OCI-LY7 (cell line): Measurements from ENCODE around the gene SMYD3. TPM values are rescaled to one million over a fixed set of nuclear protein-coding genes. Genes with fewer than 3 reads are reported as not detected.

Experiments
- BruUV-seq: library from RNA; stranded (reverse); fragments of 400-500 nt; replicated peaks from 2 replicates; lab custom pipeline; 2021; lab: Mats Ljungman, UMichigan
- CTCF ChIA-PET: fragments of 300-600 bp; sonication (Branson Sonifier 250); formaldehyde crosslinking; loops from one replicate; lab custom pipeline; 2022; ENCODE audit warnings: antibody characterized with exemption; ENCODE audit not compliant: unreplicated experiment; lab: Charles Lee
- POLR2A ChIA-PET: fragments of 300-600 bp; sonication (Branson Sonifier 250); formaldehyde crosslinking; loops from one replicate; lab custom pipeline; 2022; ENCODE audit warnings: antibody characterized with exemption; lab: Charles Lee
- DNase-seq: peaks from one replicate; pipeline ENCODE4 v3.0.0-alpha.2; 2015; ENCODE audit warnings: low spot score
- H2AFZ ChIP-seq: fragments of 200-600 bp; sonication (generic), shearing (Covaris generic); 2 replicates; pipeline ENCODE4 v1.6.1; 2014; ENCODE audit warnings: mild to moderate bottlenecking, antibody characterized with exemption, low read length, moderate library complexity
- H3K27ac ChIP-seq: fragments of 200-600 bp; sonication (generic); 2 replicates; pipeline ENCODE4 v1.5.1; 2014; ENCODE audit warnings: mixed run types, low read depth, mild to moderate bottlenecking, moderate library complexity, low read length, inconsistent platforms; ENCODE audit not compliant: poor library complexity, severe bottlenecking
- H3K36me3 ChIP-seq: fragments of 200-600 bp; sonication (generic); 2 replicates; pipeline ENCODE4 v1.6.1; 2014; ENCODE audit warnings: mild to moderate bottlenecking, antibody characterized with exemption, low read length, moderate library complexity, mixed read lengths; ENCODE audit not compliant: insufficient read depth
- H3K4me1 ChIP-seq: fragments of 200-600 bp; sonication (generic); 2 replicates; pipeline ENCODE4 v1.5.1; 2014; ENCODE audit warnings: mild to moderate bottlenecking, low read length; ENCODE audit not compliant: insufficient read depth, poor library complexity, severe bottlenecking
- H3K4me2 ChIP-seq: fragments of 200-600 bp; sonication (generic); 2 replicates; pipeline ENCODE4 v1.6.1; 2014; ENCODE audit warnings: mild to moderate bottlenecking, low read length
- H3K4me3 ChIP-seq: fragments of 200-600 bp; sonication (generic); 2 replicates; pipeline ENCODE4 v1.5.1; 2014; ENCODE audit warnings: mild to moderate bottlenecking, low read depth, low read length; ENCODE audit not compliant: poor library complexity, severe bottlenecking
- H3K79me2 ChIP-seq: fragments of 200-600 bp; sonication (generic); 2 replicates; pipeline ENCODE4 v1.6.1; 2016; ENCODE audit warnings: low read depth, mild to moderate bottlenecking, low read length, moderate library complexity, mixed read lengths; ENCODE audit not compliant: insufficient read depth
- H3K9me2 ChIP-seq: fragments of 200-600 bp; sonication (generic); 2 replicates; pipeline ENCODE4 v1.6.1; 2016; ENCODE audit warnings: mild to moderate bottlenecking, low read length, mixed read lengths; ENCODE audit not compliant: insufficient read depth
- H3K9me3 ChIP-seq: fragments of 200-600 bp; sonication (generic); 2 replicates; pipeline ENCODE4 v1.6.1; 2014; ENCODE audit warnings: mild to moderate bottlenecking, mixed run types, low read length, mixed read lengths
- H4K20me1 ChIP-seq: fragments of 200-600 bp; sonication (generic); 2 replicates; pipeline ENCODE4 v1.6.1; 2014; ENCODE audit warnings: mild to moderate bottlenecking, antibody characterized with exemption, low read length, moderate library complexity, mixed read lengths; ENCODE audit not compliant: insufficient read depth
- EZH2phosphoT487 ChIP-seq: fragments of 200-600 bp; sonication (generic); IDR thresholded peaks from 2 replicates; pipeline ENCODE4 v1.6.1; 2018; ENCODE audit warnings: low read depth, borderline replicate concordance, mild to moderate bottlenecking, mixed run types, antibody characterized with exemption, low read length, moderate library complexity, mixed read lengths
- intact Hi-C: fragments of 100-400 bp; cut with micrococcal nuclease; formaldehyde crosslinking; loops from one replicate; pipeline ENCODE4 v1.10.0; 2022; ENCODE audit not compliant: unreplicated experiment
- total RNA-seq, 2 experiments: library from RNA; depleted of rRNA in 1 of 2; stranded (reverse); fragments of >200 nt in 1 of 2; shearing (Covaris generic) in 1 of 2; gene quantifications; 2 replicates each; pipeline ENCODE4 v1.2.3, GENCODE V29; 2014 to 2022
- TF ChIP-seq, protein P1 (sequence below): fragments of 200-600 bp; sonication (generic); conservative IDR thresholded peaks from 2 replicates; pipeline ENCODE4 v1.5.1; 2014; ENCODE audit warnings: mild to moderate bottlenecking, antibody characterized with exemption, low read length, moderate library complexity, mixed read lengths

SMYD3 gene
- total RNA-seq, 2 experiments from 2014 or later: 28.9 to 34.5 TPM

DNA sequence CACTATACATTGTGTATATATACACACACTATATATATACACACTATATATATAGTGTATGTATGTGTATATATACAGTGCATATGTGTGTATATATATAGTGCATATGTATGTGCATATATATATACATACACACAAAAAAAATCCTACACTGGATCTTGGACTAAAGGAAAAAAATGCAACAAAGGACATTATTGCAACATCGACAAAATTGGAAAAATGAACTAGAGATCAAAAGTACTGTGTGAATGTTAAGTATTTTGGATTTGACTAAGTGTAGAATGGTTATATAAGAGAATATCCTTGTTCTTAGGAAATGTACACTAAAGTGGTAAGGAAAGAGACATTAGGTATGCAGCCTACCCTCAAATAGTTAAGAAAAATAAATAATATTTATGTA is 36.5 kb downstream of the SMYD3 start:
- no peak overlapping the region for H3K4me3 ChIP-seq
- H3K4me1 ChIP-seq: peaks cover 20% of the 10 kb centered on the region
- no peaks in the 10 kb centered on the region for H3K9me3 ChIP-seq
- no peaks in the 10 kb centered on the region for H3K36me3 ChIP-seq
- no peaks in the 10 kb centered on the region for H4K20me1 ChIP-seq
- POLR2A ChIA-PET: no interaction called here
- CTCF ChIA-PET: no interaction called here
- H2AFZ ChIP-seq: no peak overlapping the region
- no peak overlapping the region for H3K27ac ChIP-seq
- no peaks in the 10 kb centered on the region for H3K9me2 ChIP-seq
- H3K79me2 ChIP-seq: no peaks in the 10 kb centered on the region
- DNase-seq: no peak
- H3K4me2 ChIP-seq: no peak overlapping the region
- intact Hi-C loops: no loop called here
- no TSS peak for BruUV-seq
- TF ChIP-seq EZH2phosphoT487: no peak
- TF ChIP-seq, protein P1, sequence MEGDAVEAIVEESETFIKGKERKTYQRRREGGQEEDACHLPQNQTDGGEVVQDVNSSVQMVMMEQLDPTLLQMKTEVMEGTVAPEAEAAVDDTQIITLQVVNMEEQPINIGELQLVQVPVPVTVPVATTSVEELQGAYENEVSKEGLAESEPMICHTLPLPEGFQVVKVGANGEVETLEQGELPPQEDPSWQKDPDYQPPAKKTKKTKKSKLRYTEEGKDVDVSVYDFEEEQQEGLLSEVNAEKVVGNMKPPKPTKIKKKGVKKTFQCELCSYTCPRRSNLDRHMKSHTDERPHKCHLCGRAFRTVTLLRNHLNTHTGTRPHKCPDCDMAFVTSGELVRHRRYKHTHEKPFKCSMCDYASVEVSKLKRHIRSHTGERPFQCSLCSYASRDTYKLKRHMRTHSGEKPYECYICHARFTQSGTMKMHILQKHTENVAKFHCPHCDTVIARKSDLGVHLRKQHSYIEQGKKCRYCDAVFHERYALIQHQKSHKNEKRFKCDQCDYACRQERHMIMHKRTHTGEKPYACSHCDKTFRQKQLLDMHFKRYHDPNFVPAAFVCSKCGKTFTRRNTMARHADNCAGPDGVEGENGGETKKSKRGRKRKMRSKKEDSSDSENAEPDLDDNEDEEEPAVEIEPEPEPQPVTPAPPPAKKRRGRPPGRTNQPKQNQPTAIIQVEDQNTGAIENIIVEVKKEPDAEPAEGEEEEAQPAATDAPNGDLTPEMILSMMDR: no peak

DNA sequence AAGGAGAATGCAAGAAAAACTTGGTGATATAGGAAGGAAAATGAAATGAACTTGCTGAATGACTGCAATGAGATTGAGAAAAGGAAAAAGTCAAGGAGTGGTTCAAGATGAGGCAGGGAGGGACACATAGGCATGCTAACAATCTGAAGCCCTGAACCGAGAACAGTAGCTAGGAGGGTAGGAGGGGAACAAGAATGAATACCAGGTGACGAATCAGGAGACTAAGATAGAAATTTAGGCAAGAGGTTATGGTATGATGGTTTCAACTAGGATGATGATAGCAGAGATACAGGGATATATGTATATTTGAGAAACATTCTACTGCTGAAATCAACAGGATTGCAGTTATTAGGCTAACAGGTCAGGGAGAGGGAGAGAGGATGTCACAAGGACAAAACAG is 44.1 kb downstream of the SMYD3 start:
- Histone ChIP-seq H3K4me1 (no peaks in the 10 kb centered on the region), H3K36me3 (no peaks in the 10 kb centered on the region), H2AFZ (no peak overlapping the region), H3K79me2 (no peaks in the 10 kb centered on the region), H3K9me2 (no peaks in the 10 kb centered on the region), H4K20me1 (no peaks in the 10 kb centered on the region), H3K4me2 (no peak overlapping the region), H3K27ac (no peak overlapping the region), H3K4me3 (no peak overlapping the region), H3K9me3 (no peaks in the 10 kb centered on the region)
- TF ChIP-seq, protein P1: no peak
- no peak for TF ChIP-seq EZH2phosphoT487
- CTCF ChIA-PET: no interaction called here
- DNase-seq: no peak
- intact Hi-C loops: no loop called here
- no TSS peak for BruUV-seq
- POLR2A ChIA-PET: interaction anchor here (0.6 kb wide), 1 partner anchor 87 kb away, joined by 4 read pairs; no protein-coding TSS in a partner anchor

DNA sequence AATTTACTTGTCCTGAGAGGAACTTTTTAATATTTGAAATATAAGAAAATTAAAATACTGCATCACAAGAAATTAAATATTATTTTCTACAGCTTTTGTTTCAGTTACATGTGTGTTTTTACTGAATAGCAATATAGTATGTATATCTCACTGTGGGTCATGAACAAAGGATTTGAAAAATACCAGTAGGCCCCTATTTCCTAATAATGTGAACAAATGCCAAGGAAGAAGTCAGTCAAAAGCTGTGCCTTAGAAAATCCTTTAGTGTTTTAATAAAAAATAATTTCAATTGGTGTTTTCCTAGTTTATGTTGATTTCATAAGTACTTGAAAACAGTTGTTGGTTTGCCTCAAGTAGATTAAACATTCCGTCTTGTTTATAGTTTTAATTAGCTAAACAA is 46.7 kb downstream of the SMYD3 start:
- CTCF ChIA-PET: no interaction called here
- no peaks in the 10 kb centered on the region for H3K9me2 ChIP-seq
- H3K4me3 ChIP-seq: no peak overlapping the region
- no peak for DNase-seq
- BruUV-seq: no TSS peak
- intact Hi-C loops: no loop called here
- H4K20me1 ChIP-seq: 0 out of 2 replicates have a peak, but pooled peaks cover 1% of the 10 kb centered on the region
- H3K79me2 ChIP-seq: no peaks in the 10 kb centered on the region
- POLR2A ChIA-PET: no interaction called here
- H3K4me2 ChIP-seq: no peak overlapping the region
- no peak overlapping the region for H3K27ac ChIP-seq
- H3K36me3 ChIP-seq: no peaks in the 10 kb centered on the region
- no peaks in the 10 kb centered on the region for H3K9me3 ChIP-seq
- no peak overlapping the region for H2AFZ ChIP-seq
- H3K4me1 ChIP-seq: no peaks in the 10 kb centered on the region
- TF ChIP-seq, protein P1: no peak
- TF ChIP-seq EZH2phosphoT487: no peak
